Tibial nerve (tissue), 4 donors: Measurements from ENCODE around the gene INPP5A. TPM values are rescaled to one million over a fixed set of nuclear protein-coding genes. Genes with fewer than 3 reads are reported as not detected.

Experiments
- DNase-seq, 2 donors: peaks; one replicate each; pipeline ENCODE4 v3.0.0-alpha.2; 2019; ENCODE audit warnings: low spot score in 2 of 2
- H3K27ac ChIP-seq, 4 donors: fragments of 200-600 bp; sonication (generic) in 3 of 4; one replicate each; pipeline ENCODE4 v1.5.1; 2017 to 2019; ENCODE audit warnings: mild to moderate bottlenecking in 1 of 4
- H3K27me3 ChIP-seq, 2 donors: fragments of 200-600 bp; sonication (generic) in 1 of 2; one replicate each; pipeline versions ENCODE4 v1.5.1 to v1.6.0; 2017 to 2019
- H3K36me3 ChIP-seq, 3 donors: fragments of 200-600 bp; sonication (generic); one replicate each; pipeline ENCODE4 v1.5.1; 2018 to 2019
- H3K4me1 ChIP-seq, 4 donors: fragments of 200-600 bp; sonication (generic) in 3 of 4; one replicate each; pipeline ENCODE4 v1.5.1; 2017 to 2019
- H3K4me3 ChIP-seq, 4 donors: fragments of 200-600 bp; sonication (generic) in 3 of 4; one replicate each; pipeline ENCODE4 v1.5.1; 2017 to 2019; ENCODE audit warnings: mild to moderate bottlenecking in 1 of 4, moderate library complexity in 1 of 4
- H3K9me3 ChIP-seq, 4 donors: fragments of 200-600 bp; sonication (generic) in 3 of 4; one replicate each; pipeline ENCODE4 v1.5.1; 2017 to 2019
- CTCF ChIP-seq, 5 experiments: fragments of 200-600 bp in 3 of 5; fragments of 450-650 bp in 2 of 5; sonication (generic) in 3 of 5; IDR thresholded peaks; one replicate each; pipeline ENCODE4 v1.5.1; 2016 to 2019; ENCODE audit warnings: antibody characterized with exemption in 5 of 5, mild to moderate bottlenecking in 3 of 5, moderate library complexity in 2 of 5
- EP300 ChIP-seq, 2 donors: sonication (generic); formaldehyde crosslinking; IDR thresholded peaks; one replicate each; pipeline ENCODE4 v1.6.1; 2017; ENCODE audit warnings: antibody characterized with exemption in 2 of 2, mild to moderate bottlenecking in 1 of 2
- POLR2A ChIP-seq, 2 donors: fragments of 450-650 bp; IDR thresholded peaks; one replicate each; pipeline ENCODE4 v1.6.1; 2017; ENCODE audit warnings: antibody characterized with exemption in 2 of 2, mild to moderate bottlenecking in 2 of 2, moderate library complexity in 2 of 2
- WGBS, 2 donors: methylation state at CpG; one replicate each; pipeline ENCODE4 v1.1.5; 2018; 5-methylcytosine and 5-hydroxymethylcytosine counted together
- total RNA-seq, 4 donors: library from RNA; depleted of rRNA; stranded (reverse); fragments of >200 nt; gene quantifications; one replicate each; pipeline ENCODE4 v1.1.0, GENCODE V29; 2016

The INPP5A gene
- total RNA-seq, 4 donors from 2014 or later: 73.8 to 101 (median 86.2) TPM

- peaks cover 0 to 19% (median 0%) of the 10 kb centered on the region in 4 donors for H3K9me3 ChIP-seq
- H3K27me3 ChIP-seq: no peaks in the 10 kb centered on the region
Measured at GRCh38 chr10:132599732-132600131, 62.1 kb downstream of the INPP5A start.

GRCh38 chr10:132600416-132600815 lies 62.8 kb downstream of the INPP5A start:
- H3K27ac ChIP-seq: no peak overlapping the region
- 94 to 95% methylated on average over 3 of the region's 3 CpGs for WGBS, 2 donors

More at GRCh38 chr10:132599732-132600131, 62.1 kb downstream of the INPP5A start:
- WGBS, 2 donors: 94 to 100% methylated on average over 3 of the region's 3 CpGs
- peaks cover 0 to 23% (median 7%) of the 10 kb centered on the region in 4 donors for H3K4me1 ChIP-seq
- H3K27ac ChIP-seq: no peak overlapping the region
- TF ChIP-seq EP300 (IDR thresholded peaks at IDR 0.05): no peak
- no peak for TF ChIP-seq POLR2A (IDR thresholded peaks at IDR 0.05)
- no peak for TF ChIP-seq CTCF (IDR thresholded peaks at IDR 0.05)
- no peaks in the 10 kb centered on the region for H3K36me3 ChIP-seq
- DNase-seq: no peak
- H3K4me3 ChIP-seq: no peak overlapping the region

GRCh38 chr10:132601567-132601966 lies 64.0 kb downstream of the INPP5A start:
- Histone ChIP-seq H3K36me3 (no peaks in the 10 kb centered on the region), H3K27me3 (no peaks in the 10 kb centered on the region), H3K4me3 (no peak overlapping the region), H3K9me3 (peaks cover 0 to 19% (median 0%) of the 10 kb centered on the region in 4 donors), H3K27ac (no peak overlapping the region), H3K4me1 (peaks cover 0 to 24% (median 10%) of the 10 kb centered on the region in 4 donors)
- no peak for TF ChIP-seq CTCF (IDR thresholded peaks at IDR 0.05)
- TF ChIP-seq POLR2A (IDR thresholded peaks at IDR 0.05): no peak
- TF ChIP-seq EP300 (IDR thresholded peaks at IDR 0.05): no peak
- 46 to 49% methylated on average over 1 of the region's 1 CpG for WGBS, 2 donors
- no peak for DNase-seq

More at GRCh38 chr10:132600416-132600815, 62.8 kb downstream of the INPP5A start:
- H3K36me3 ChIP-seq: no peaks in the 10 kb centered on the region
- peaks cover 0 to 24% (median 4%) of the 10 kb centered on the region in 4 donors for H3K4me1 ChIP-seq
- DNase-seq: no peak
- peaks cover 0 to 19% (median 0%) of the 10 kb centered on the region in 4 donors for H3K9me3 ChIP-seq
- TF ChIP-seq CTCF (IDR thresholded peaks at IDR 0.05) (no peak), POLR2A (IDR thresholded peaks at IDR 0.05) (no peak), EP300 (IDR thresholded peaks at IDR 0.05) (no peak)
- H3K4me3 ChIP-seq: no peak overlapping the region
- H3K27me3 ChIP-seq: no peaks in the 10 kb centered on the region

- no peak for TF ChIP-seq POLR2A (IDR thresholded peaks at IDR 0.05)
- no peak for TF ChIP-seq CTCF (IDR thresholded peaks at IDR 0.05)
- no peak for TF ChIP-seq EP300 (IDR thresholded peaks at IDR 0.05)
- H3K4me1 ChIP-seq: peaks cover 0 to 31% (median 15%) of the 10 kb centered on the region in 4 donors
- no peak for DNase-seq
- no peak overlapping the region for H3K4me3 ChIP-seq
- H3K27ac ChIP-seq: no peak overlapping the region
- peaks cover 0 to 19% (median 0%) of the 10 kb centered on the region in 4 donors for H3K9me3 ChIP-seq
- no peaks in the 10 kb centered on the region for H3K27me3 ChIP-seq
- H3K36me3 ChIP-seq: no peaks in the 10 kb centered on the region
- WGBS, 2 donors: 81 to 84% methylated on average over 6 of the region's 6 CpGs
Measured at GRCh38 chr10:132602614-132603013, 65.0 kb downstream of the INPP5A start.

GRCh38 chr10:132603851-132604533 lies 66.4 kb downstream of the INPP5A start:
- Histone ChIP-seq H3K9me3 (peaks cover 0 to 19% (median 0%) of the 10 kb centered on the region in 4 donors), H3K27ac (no peak overlapping the region), H3K4me1 (peaks cover 0 to 34% (median 16%) of the 10 kb centered on the region in 4 donors), H3K36me3 (no peaks in the 10 kb centered on the region), H3K4me3 (no peak overlapping the region), H3K27me3 (no peaks in the 10 kb centered on the region)
- TF ChIP-seq EP300 (IDR thresholded peaks at IDR 0.05) (no peak), CTCF (IDR thresholded peaks at IDR 0.05) (no peak), POLR2A (IDR thresholded peaks at IDR 0.05) (no peak)
- 96 to 97% methylated on average over 30 of the region's 30 CpGs for WGBS, 2 donors
- no peak for DNase-seq
